K562 (cell line): ENCODE results near the gene OR8K5. TPM values are rescaled to one million over a fixed set of nuclear protein-coding genes. Genes with fewer than 3 reads are reported as not detected.

Experiments
- GTF3C2 ChIP-seq: IDR thresholded peaks from 3 replicates; pipeline ENCODE4 v1.6.1; 2011; ENCODE audit warnings: borderline replicate concordance, mild to moderate bottlenecking, moderate library complexity; ENCODE audit not compliant: insufficient read length; ENCODE audit errors: extremely low read depth
- MECOM ChIP-seq: fragments of 250-450 bp; sonication (Bioruptor Pico); IDR thresholded peaks from 2 replicates; pipeline ENCODE4 v1.8.0; 2022; ENCODE audit warnings: inconsistent platforms
- RCOR1 ChIP-seq, 2 experiments: IDR thresholded peaks; 2 replicates each; pipeline ENCODE4 v1.6.1; 2012; ENCODE audit warnings: low read depth in 2 of 2, low read length in 2 of 2, borderline replicate concordance in 1 of 2, improper control_type of control experiment in 1 of 2
- polyA plus RNA-seq, 8 experiments: library from polyadenylated mRNA; depleted of rRNA in 4 of 8; stranded (reverse) in 5 of 8; unstranded in 3 of 8; fragments of >200 nt; fragmentation: Nextera tagmentation in 2 of 8; fragmentation: Illumina TruSeq in 1 of 8; extraction: Ambion mirVana in 2 of 8; extraction: Trizol in 1 of 8; gene quantifications; 2 replicates each; pipeline versions ENCODE4 v1.2.1 to v1.2.3, GENCODE V29; 2011 to 2014; ENCODE audit warnings: inconsistent platforms in 1 of 8, missing spikeins in 1 of 8
- total RNA-seq, 7 experiments: library from RNA; depleted of rRNA in 6 of 7; stranded (reverse); fragments of >200 nt in 6 of 7; fragmentation: Illumina TruSeq in 2 of 7; extraction: Trizol in 2 of 7; gene quantifications; 2 replicates each; pipeline versions ENCODE4 v1.2.1 to v1.2.3, GENCODE V29; 2011 to 2021; ENCODE audit warnings: low replicate concordance in 1 of 7

The OR8K5 gene
- total and polyA plus RNA-seq, 9 of the 15 experiments (the other 6 are each of a cell fraction or from before 2014, with no cell fraction given): not detected

- TF ChIP-seq MECOM: no peak
- TF ChIP-seq GTF3C2: no peak
- TF ChIP-seq RCOR1 (IDR thresholded peaks at IDR 0.05; ENCODE audit: borderline replicate concordance in 1 of 2, low read depth in 2 of 2, low read length in 2 of 2): no peak
Observed at GRCh38 chr11:56122073-56122472, 38.0 kb downstream of the OR8K5 start, which contains the start of gene OR8H3 (continued).

Other genes starting within 250 kb of the OR8K5 start
Only the 7 nearest of the 18 such genes appear.
- not detected in 2 replicates for gene OR8I2, start 67.0 kb downstream of the OR8K5 start, total RNA-seq (2014; rRNA removed)
- gene OR8I2, start 67.0 kb downstream of the OR8K5 start, total RNA-seq (2014; rRNA removed; fragmentation: Illumina TruSeq; extraction: Trizol): not detected in 2 replicates
- gene OR8I2, start 67.0 kb downstream of the OR8K5 start, total RNA-seq (2015; rRNA removed; fragmentation: Illumina TruSeq; extraction: Trizol): not detected in 2 replicates
- gene OR8I2, start 67.0 kb downstream of the OR8K5 start, total RNA-seq (2021): not detected in 2 replicates
- gene OR8I2, start 67.0 kb downstream of the OR8K5 start, polyA plus RNA-seq (2011; rRNA removed): not detected in 2 replicates
- not detected in 2 replicates for gene OR8I2, start 67.0 kb downstream of the OR8K5 start, polyA plus RNA-seq (2014; fragmentation: Illumina TruSeq; extraction: Trizol)
- not detected for gene OR8I2, start 67.0 kb downstream of the OR8K5 start, polyA plus RNA-seq (2014; fragmentation: Nextera tagmentation; extraction: Ambion mirVana)
- gene OR8I2, start 67.0 kb downstream of the OR8K5 start, polyA plus RNA-seq (2014; rRNA removed): not detected in 2 replicates
- not detected in 2 replicates for gene OR8H2, start 56.6 kb downstream of the OR8K5 start, total RNA-seq (2014; rRNA removed)
- gene OR8H2, start 56.6 kb downstream of the OR8K5 start, total RNA-seq (2014; rRNA removed; fragmentation: Illumina TruSeq; extraction: Trizol): not detected in 2 replicates
- not detected in 2 replicates for gene OR8H2, start 56.6 kb downstream of the OR8K5 start, total RNA-seq (2015; rRNA removed; fragmentation: Illumina TruSeq; extraction: Trizol)
- not detected in 2 replicates for gene OR8H2, start 56.6 kb downstream of the OR8K5 start, total RNA-seq (2021)
- not detected in 2 replicates for gene OR8H2, start 56.6 kb downstream of the OR8K5 start, polyA plus RNA-seq (2011; rRNA removed)
- gene OR8H2, start 56.6 kb downstream of the OR8K5 start, polyA plus RNA-seq (2014; fragmentation: Illumina TruSeq; extraction: Trizol): not detected in 2 replicates
- not detected for gene OR8H2, start 56.6 kb downstream of the OR8K5 start, polyA plus RNA-seq (2014; fragmentation: Nextera tagmentation; extraction: Ambion mirVana)
- not detected in 2 replicates for gene OR8H2, start 56.6 kb downstream of the OR8K5 start, polyA plus RNA-seq (2014; rRNA removed)
- not detected in 2 replicates for gene OR8H3, start 37.9 kb downstream of the OR8K5 start, total RNA-seq (2014; rRNA removed)
- gene OR8H3, start 37.9 kb downstream of the OR8K5 start, total RNA-seq (2014; rRNA removed; fragmentation: Illumina TruSeq; extraction: Trizol): not detected in 2 replicates
- gene OR8H3, start 37.9 kb downstream of the OR8K5 start, total RNA-seq (2015; rRNA removed; fragmentation: Illumina TruSeq; extraction: Trizol): not detected in 2 replicates
- gene OR8H3, start 37.9 kb downstream of the OR8K5 start, total RNA-seq (2021): not detected in 2 replicates
- not detected in 2 replicates for gene OR8H3, start 37.9 kb downstream of the OR8K5 start, polyA plus RNA-seq (2011; rRNA removed)
- gene OR8H3, start 37.9 kb downstream of the OR8K5 start, polyA plus RNA-seq (2014; fragmentation: Illumina TruSeq; extraction: Trizol): not detected in 2 replicates
- not detected for gene OR8H3, start 37.9 kb downstream of the OR8K5 start, polyA plus RNA-seq (2014; fragmentation: Nextera tagmentation; extraction: Ambion mirVana)
- gene OR8H3, start 37.9 kb downstream of the OR8K5 start, polyA plus RNA-seq (2014; rRNA removed): not detected in 2 replicates
- gene OR8J3, start 20.1 kb downstream of the OR8K5 start, total RNA-seq (2014; rRNA removed): not detected in 2 replicates
- not detected in 2 replicates for gene OR8J3, start 20.1 kb downstream of the OR8K5 start, total RNA-seq (2014; rRNA removed; fragmentation: Illumina TruSeq; extraction: Trizol)
- gene OR8J3, start 20.1 kb downstream of the OR8K5 start, total RNA-seq (2015; rRNA removed; fragmentation: Illumina TruSeq; extraction: Trizol): not detected in 2 replicates
- gene OR8J3, start 20.1 kb downstream of the OR8K5 start, total RNA-seq (2021): not detected in 2 replicates
- gene OR8J3, start 20.1 kb downstream of the OR8K5 start, polyA plus RNA-seq (2011; rRNA removed): not detected in 2 replicates
- not detected in 2 replicates for gene OR8J3, start 20.1 kb downstream of the OR8K5 start, polyA plus RNA-seq (2014; fragmentation: Illumina TruSeq; extraction: Trizol)
- not detected for gene OR8J3, start 20.1 kb downstream of the OR8K5 start, polyA plus RNA-seq (2014; fragmentation: Nextera tagmentation; extraction: Ambion mirVana)
- not detected in 2 replicates for gene OR8J3, start 20.1 kb downstream of the OR8K5 start, polyA plus RNA-seq (2014; rRNA removed)
- not detected in 2 replicates for gene OR5J2, start 16.3 kb upstream of the OR8K5 start, total RNA-seq (2014; rRNA removed)
- gene OR5J2, start 16.3 kb upstream of the OR8K5 start, total RNA-seq (2014; rRNA removed; fragmentation: Illumina TruSeq; extraction: Trizol): not detected in 2 replicates
- gene OR5J2, start 16.3 kb upstream of the OR8K5 start, total RNA-seq (2015; rRNA removed; fragmentation: Illumina TruSeq; extraction: Trizol): not detected in 2 replicates
- gene OR5J2, start 16.3 kb upstream of the OR8K5 start, total RNA-seq (2021): not detected in 2 replicates
- gene OR5J2, start 16.3 kb upstream of the OR8K5 start, polyA plus RNA-seq (2011; rRNA removed): not detected in 2 replicates
- not detected in 2 replicates for gene OR5J2, start 16.3 kb upstream of the OR8K5 start, polyA plus RNA-seq (2014; fragmentation: Illumina TruSeq; extraction: Trizol)
- not detected for gene OR5J2, start 16.3 kb upstream of the OR8K5 start, polyA plus RNA-seq (2014; fragmentation: Nextera tagmentation; extraction: Ambion mirVana)
- gene OR5J2, start 16.3 kb upstream of the OR8K5 start, polyA plus RNA-seq (2014; rRNA removed): not detected in 2 replicates
- gene OR5T2, start 73.9 kb upstream of the OR8K5 start, total RNA-seq (2014; rRNA removed): not detected in 2 replicates
- gene OR5T2, start 73.9 kb upstream of the OR8K5 start, total RNA-seq (2014; rRNA removed; fragmentation: Illumina TruSeq; extraction: Trizol): not detected in 2 replicates
- gene OR5T2, start 73.9 kb upstream of the OR8K5 start, total RNA-seq (2015; rRNA removed; fragmentation: Illumina TruSeq; extraction: Trizol): not detected in 2 replicates
- not detected in 2 replicates for gene OR5T2, start 73.9 kb upstream of the OR8K5 start, total RNA-seq (2021)
- not detected in 2 replicates for gene OR5T2, start 73.9 kb upstream of the OR8K5 start, polyA plus RNA-seq (2011; rRNA removed)
- gene OR5T2, start 73.9 kb upstream of the OR8K5 start, polyA plus RNA-seq (2014; fragmentation: Illumina TruSeq; extraction: Trizol): not detected in 2 replicates
- gene OR5T2, start 73.9 kb upstream of the OR8K5 start, polyA plus RNA-seq (2014; fragmentation: Nextera tagmentation; extraction: Ambion mirVana): not detected
- not detected in 2 replicates for gene OR5T2, start 73.9 kb upstream of the OR8K5 start, polyA plus RNA-seq (2014; rRNA removed)
- gene OR5T3, start 91.9 kb upstream of the OR8K5 start, total RNA-seq (2014; rRNA removed): not detected in 2 replicates
- not detected in 2 replicates for gene OR5T3, start 91.9 kb upstream of the OR8K5 start, total RNA-seq (2014; rRNA removed; fragmentation: Illumina TruSeq; extraction: Trizol)
- gene OR5T3, start 91.9 kb upstream of the OR8K5 start, total RNA-seq (2015; rRNA removed; fragmentation: Illumina TruSeq; extraction: Trizol): not detected in 2 replicates
- not detected in 2 replicates for gene OR5T3, start 91.9 kb upstream of the OR8K5 start, total RNA-seq (2021)
- not detected in 2 replicates for gene OR5T3, start 91.9 kb upstream of the OR8K5 start, polyA plus RNA-seq (2011; rRNA removed)
- not detected in 2 replicates for gene OR5T3, start 91.9 kb upstream of the OR8K5 start, polyA plus RNA-seq (2014; fragmentation: Illumina TruSeq; extraction: Trizol)
- gene OR5T3, start 91.9 kb upstream of the OR8K5 start, polyA plus RNA-seq (2014; fragmentation: Nextera tagmentation; extraction: Ambion mirVana): not detected
- not detected in 2 replicates for gene OR5T3, start 91.9 kb upstream of the OR8K5 start, polyA plus RNA-seq (2014; rRNA removed)